AG09319 (cell line): ENCODE measurements around the gene GCH1.

Experiments used
- DNase-seq: peaks from one replicate; pipeline ENCODE4 v3.0.0-alpha.2; 2010; ENCODE audit warnings: low read depth; ENCODE audit errors: extremely low read depth
- TF ChIP-seq, protein P1 (sequence below): IDR thresholded peaks from 2 replicates; pipeline ENCODE4 v1.5.1; 2011; ENCODE audit warnings: low read depth, mild to moderate bottlenecking, inconsistent platforms, low read length, moderate library complexity

GCH1 gene

DNA sequence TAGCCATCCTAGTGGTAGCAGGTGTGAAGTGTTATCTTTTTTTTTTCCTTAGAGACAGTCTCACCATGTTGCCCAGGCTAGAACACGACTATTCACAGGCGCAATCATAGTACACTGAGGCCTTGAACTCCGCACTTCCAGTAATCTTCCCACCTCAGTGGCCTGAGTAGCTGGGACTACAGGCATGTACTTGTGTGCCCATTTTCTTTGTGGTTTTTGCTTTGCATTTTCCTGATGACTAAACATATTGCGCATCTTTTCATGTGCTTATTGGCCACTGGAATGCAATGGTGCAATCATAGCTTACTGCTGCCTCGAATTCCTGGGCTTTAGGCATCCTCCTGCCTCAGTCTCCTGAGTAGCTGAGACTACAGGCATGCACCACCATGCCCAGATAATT is 33.3 kb upstream of the GCH1 start:
- DNase-seq: no peak
- TF ChIP-seq, protein P1, sequence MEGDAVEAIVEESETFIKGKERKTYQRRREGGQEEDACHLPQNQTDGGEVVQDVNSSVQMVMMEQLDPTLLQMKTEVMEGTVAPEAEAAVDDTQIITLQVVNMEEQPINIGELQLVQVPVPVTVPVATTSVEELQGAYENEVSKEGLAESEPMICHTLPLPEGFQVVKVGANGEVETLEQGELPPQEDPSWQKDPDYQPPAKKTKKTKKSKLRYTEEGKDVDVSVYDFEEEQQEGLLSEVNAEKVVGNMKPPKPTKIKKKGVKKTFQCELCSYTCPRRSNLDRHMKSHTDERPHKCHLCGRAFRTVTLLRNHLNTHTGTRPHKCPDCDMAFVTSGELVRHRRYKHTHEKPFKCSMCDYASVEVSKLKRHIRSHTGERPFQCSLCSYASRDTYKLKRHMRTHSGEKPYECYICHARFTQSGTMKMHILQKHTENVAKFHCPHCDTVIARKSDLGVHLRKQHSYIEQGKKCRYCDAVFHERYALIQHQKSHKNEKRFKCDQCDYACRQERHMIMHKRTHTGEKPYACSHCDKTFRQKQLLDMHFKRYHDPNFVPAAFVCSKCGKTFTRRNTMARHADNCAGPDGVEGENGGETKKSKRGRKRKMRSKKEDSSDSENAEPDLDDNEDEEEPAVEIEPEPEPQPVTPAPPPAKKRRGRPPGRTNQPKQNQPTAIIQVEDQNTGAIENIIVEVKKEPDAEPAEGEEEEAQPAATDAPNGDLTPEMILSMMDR: no peak

DNA sequence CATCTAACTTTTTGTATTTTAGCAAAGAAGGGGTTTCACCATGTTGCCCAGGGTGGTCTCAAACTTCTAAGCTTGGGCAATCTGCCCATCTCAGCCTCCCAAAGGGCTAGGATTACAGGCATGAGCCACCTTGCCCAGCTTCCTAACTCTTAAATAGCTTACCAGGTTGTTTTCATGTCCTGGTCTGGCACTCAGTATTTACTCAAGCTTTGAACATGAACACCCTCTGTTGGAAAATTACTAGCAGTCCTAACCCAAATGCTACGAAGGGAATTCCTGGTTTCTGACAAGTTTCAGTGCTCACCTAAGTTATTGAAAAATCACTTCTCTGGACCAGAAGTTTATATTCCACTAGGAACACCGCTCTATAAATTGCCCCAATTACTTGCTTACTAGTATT is 32.5 kb upstream of the GCH1 start:
- TF ChIP-seq, protein P1: no peak

DNA sequence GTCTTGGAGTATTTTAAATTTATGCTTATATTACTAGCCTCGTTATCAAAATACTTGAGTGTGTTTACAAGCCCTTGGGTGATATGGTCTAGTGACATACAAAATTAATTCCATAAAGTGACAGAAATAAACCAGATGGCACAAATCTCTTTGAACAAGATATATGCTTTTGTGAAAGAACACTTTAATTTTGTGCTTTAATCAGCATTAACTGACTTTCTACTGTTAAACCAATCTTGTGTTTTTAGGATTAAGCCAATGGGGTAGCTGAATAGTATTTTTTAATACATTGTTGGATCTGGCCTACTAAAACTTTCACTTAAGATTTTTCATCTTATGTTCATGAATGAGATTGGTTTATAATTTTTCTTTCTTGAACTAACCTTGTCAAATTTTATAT is 30.4 kb upstream of the GCH1 start:
- DNase-seq: no peak
- TF ChIP-seq, protein P1: no peak

More for the DNA sequence above, 32.5 kb upstream of the GCH1 start:
- DNase-seq: no peak

DNA sequence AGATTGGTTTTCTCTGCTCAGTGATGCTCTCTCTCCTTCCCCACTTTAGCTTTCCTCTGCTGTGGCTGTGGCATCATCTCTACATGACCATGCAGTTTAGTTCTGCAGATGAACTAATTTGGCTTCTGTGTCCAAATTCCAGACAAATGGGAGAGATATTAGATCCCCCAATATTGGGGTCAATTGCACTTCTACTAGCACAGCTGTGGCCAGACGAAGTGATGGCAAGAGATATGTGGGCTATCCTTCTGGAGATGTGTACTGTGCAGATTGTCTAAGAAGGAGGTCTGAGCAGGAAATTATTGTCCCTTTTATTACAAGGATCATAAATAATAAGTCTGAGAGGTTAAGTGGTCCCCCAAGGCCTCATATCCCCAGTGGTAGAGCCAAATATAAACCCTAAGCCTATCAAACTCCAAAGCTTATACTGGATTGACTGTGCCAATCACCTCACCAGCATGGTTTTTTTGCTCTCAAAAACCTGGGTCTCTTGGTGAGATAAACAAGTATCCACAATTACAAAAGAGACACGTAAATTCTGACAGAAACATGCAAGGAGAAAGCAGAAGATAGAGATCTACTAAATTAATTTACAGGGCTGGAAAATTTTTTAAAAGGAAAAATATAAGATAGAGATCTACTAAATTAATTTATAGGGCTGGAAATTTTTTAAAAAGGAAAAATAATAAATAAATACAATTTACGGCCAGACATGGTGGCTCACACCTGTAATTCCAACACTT is 29.1 kb upstream of the GCH1 start:
- DNase-seq: no peak
- TF ChIP-seq, protein P1: no peak

DNA sequence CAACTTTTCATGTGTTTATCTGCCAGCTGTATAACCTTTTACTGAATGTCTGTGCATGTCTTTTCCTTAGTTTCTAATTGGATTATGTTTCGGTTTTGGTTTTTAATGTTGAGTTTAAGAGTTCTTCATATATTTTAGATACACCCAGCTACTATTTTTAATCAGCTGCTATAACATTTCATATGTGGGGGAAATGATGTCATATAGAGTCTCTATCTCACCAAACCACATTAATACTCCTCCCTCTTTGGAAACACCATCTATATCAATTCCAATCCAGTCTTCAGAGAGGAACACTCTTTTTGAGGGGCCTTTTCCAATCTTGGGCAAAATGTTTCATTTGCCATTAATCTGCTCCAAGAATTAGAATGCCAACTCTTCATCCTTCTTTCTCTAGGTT is 28.5 kb upstream of the GCH1 start:
- TF ChIP-seq, protein P1: no peak
- no peak for DNase-seq

DNA sequence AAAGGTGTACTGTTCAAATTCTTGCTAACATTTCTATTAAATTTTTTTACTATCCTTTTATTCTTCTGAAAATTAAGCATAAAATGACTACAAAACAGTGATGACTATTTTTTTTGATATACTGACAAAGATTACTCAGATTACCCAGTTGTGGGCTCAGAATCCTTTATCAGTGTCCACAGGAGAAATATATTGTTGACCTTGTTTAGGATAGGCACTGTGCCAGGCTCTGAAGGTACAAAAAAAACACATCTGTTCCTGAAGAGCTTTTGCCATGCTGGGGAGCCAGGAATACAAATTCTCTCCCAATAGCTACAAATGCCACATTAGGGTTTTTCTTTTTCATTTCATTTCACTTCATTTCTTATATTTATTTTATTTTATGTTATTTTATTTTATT is 26.9 kb upstream of the GCH1 start:
- DNase-seq: no peak
- TF ChIP-seq, protein P1: no peak

DNA sequence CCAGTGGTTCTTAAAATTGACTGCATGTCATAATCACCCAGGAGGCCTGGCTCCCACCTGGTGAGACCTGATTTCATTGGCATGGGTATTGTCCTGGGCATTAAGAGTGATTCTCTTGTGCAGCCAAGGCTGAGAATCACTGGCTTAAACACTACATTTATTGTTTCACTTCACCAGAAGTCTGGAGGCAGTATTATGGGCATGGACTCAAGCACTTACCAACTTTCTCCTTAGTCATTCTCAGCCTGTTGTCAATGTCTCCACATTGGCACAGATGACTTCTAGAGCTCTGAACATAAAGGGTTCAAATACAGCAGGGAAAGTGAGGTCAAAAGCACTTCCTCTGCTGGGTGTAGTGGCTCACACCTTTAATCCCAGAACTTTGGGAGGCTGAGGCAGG is 25.6 kb upstream of the GCH1 start:
- TF ChIP-seq, protein P1: no peak
- DNase-seq: no peak
